Measurements from ENCODE around the gene AOC2. TPM values are rescaled to one million over a fixed set of nuclear protein-coding genes. Genes with fewer than 3 reads are reported as not detected.

AOC2 gene
- total and polyA plus RNA-seq, 2 of the 13 experiments (the other 11 are each of a cell fraction or from before 2014, with no cell fraction given), result 1.2 to 3.3 TPM

GRCh38 chr17:42866631-42867575 is 22.5 kb downstream of the AOC2 start (continued):
- TF ChIP-seq ZNF616 (CRISPR knock-in tag; IDR thresholded peaks at IDR 0.05; ENCODE audit: low read depth), result no peak
- TF ChIP-seq KMT2B (CRISPR knock-in tag; IDR thresholded peaks at IDR 0.05), result no peak
- TF ChIP-seq KDM5A (IDR thresholded peaks at IDR 0.05; ENCODE audit: borderline replicate concordance, low read length), result no peak
- TF ChIP-seq NCOA2 (CRISPR knock-in tag; IDR thresholded peaks at IDR 0.05), result peak; percentile 86
- TF ChIP-seq ZNF839 (CRISPR knock-in tag; IDR thresholded peaks at IDR 0.05; ENCODE audit: borderline replicate concordance), result no peak
- TF ChIP-seq AGO2 (optimal IDR thresholded peaks at IDR 0.05; ENCODE audit: low read depth, low read length), result no peak
- no peak for TF ChIP-seq ARHGAP35 (CRISPR knock-in tag; IDR thresholded peaks at IDR 0.05; ENCODE audit: borderline replicate concordance)
- TF ChIP-seq PHF21A (CRISPR knock-in tag; IDR thresholded peaks at IDR 0.05), result peak; percentile 80
- TF ChIP-seq MLXIP (CRISPR knock-in tag; IDR thresholded peaks at IDR 0.05; ENCODE audit: borderline replicate concordance), result no peak
- no peak for TF ChIP-seq LCORL (IDR thresholded peaks at IDR 0.05)
- peak; percentile 91 for TF ChIP-seq LCORL (CRISPR knock-in tag; IDR thresholded peaks at IDR 0.05)
- 0 out of 2 replicates have a peak, but pooled peaks have one; percentile 55 for TF ChIP-seq STAT6 (CRISPR knock-in tag; IDR thresholded peaks at IDR 0.05; ENCODE audit: borderline replicate concordance)
- no peak for TF ChIP-seq ZFP37 (CRISPR knock-in tag; IDR thresholded peaks at IDR 0.05; ENCODE audit: borderline replicate concordance)
- no peak for TF ChIP-seq ZNF263 (CRISPR knock-in tag; IDR thresholded peaks at IDR 0.05)
- TF ChIP-seq BATF2 (CRISPR knock-in tag; IDR thresholded peaks at IDR 0.05), result no peak
- 0 out of 2 replicates have a peak, but pooled peaks have one; percentile 43 for TF ChIP-seq ZNF556 (CRISPR knock-in tag; IDR thresholded peaks at IDR 0.05; ENCODE audit: borderline replicate concordance)
- TF ChIP-seq SP1 (IDR thresholded peaks at IDR 0.05), result no peak
- no peak for TF ChIP-seq SP1 (CRISPR knock-in tag; IDR thresholded peaks at IDR 0.05)
- TF ChIP-seq ZNF24 (IDR thresholded peaks at IDR 0.05), result no peak
- TF ChIP-seq ZFP36 (IDR thresholded peaks at IDR 0.05; ENCODE audit: borderline replicate concordance, low read depth, low read length, partially characterized antibody), result no peak
- TF ChIP-seq MED8 (CRISPR knock-in tag; IDR thresholded peaks at IDR 0.05; ENCODE audit: insufficient replicate concordance), result peak; percentile 55
- TF ChIP-seq RBAK (CRISPR knock-in tag; IDR thresholded peaks at IDR 0.05), result no peak
- TF ChIP-seq ZNF878 (CRISPR knock-in tag; IDR thresholded peaks at IDR 0.05), result 0 out of 2 replicates have a peak, but pooled peaks have one; percentile 56
- no peak for TF ChIP-seq ZBTB8A (CRISPR knock-in tag; IDR thresholded peaks at IDR 0.05; ENCODE audit: borderline replicate concordance, low read depth)
- no peak for TF ChIP-seq SP140L (CRISPR knock-in tag; IDR thresholded peaks at IDR 0.05; ENCODE audit: borderline replicate concordance)

Measured in HepG2 (cell line).